ENCODE data around the gene LRRC36. TPM values are rescaled to one million over a fixed set of nuclear protein-coding genes. Genes with fewer than 3 reads are reported as not detected.

LRRC36 gene
- total RNA-seq, 1 experiment from 2014 or later = not detected

DNA sequence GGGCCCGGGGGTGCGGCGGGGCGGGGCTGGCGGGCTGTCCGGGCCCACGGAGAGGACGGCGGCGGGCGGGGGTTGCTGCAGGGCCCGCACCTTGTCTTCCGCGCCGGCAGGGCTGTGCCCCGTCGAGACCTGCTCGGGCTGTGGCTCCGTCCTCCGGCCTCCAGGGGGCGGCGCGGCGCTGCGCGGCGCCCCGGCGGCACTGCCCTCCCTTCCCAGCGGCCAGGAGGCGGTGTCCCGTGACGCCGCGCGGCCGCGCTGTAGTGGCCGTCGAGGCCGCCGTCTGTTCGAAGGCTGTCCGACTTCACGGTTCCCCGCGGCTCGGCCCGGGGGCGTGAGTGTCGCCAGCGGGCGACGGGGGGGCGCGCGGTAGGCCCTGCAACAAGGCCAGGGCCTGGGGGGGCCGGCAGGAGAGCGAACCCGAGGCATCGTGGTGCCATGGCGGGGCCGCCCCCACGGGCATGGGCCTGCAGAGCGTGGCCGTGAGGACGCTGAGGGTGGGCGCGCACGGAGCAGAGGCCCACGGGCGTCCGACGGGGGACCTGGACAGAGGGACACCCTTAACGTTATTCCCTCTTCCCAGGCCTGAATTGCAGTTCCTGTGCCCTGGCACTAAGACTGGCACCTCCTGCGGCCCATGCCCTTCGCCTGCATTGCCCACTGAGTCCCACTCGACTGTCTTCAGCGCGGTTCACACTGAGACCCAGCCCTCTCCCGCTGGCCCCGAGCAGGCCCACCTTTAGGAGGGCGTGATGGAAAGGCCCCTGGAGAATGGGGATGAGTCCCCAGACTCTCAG lies 47.1 kb upstream of the LRRC36 start, which contains the start of gene PLEKHG4:
TSS of gene PLEKHG4 (plus strand) at position 237 of the 794 bp plus-strand sequence. CDS start at position 750, 513 bp downstream.
- Histone ChIP-seq H3K79me2 (ENCODE audit: low read depth) (peaks cover 23% of the 10 kb centered on the region; the same call in 1 of the 2 replicates), H3K36me3 (ENCODE audit: low read depth) (peaks cover 5% of the 10 kb centered on the region; the same call in 1 of the 2 replicates), H3F3A (ENCODE audit: insufficient read depth, low read depth) (peaks cover 38% of the 10 kb centered on the region), H3K4me2 (peak within 1 kb of the TSS; percentile 93), H3K9me3 (ENCODE audit: insufficient read depth, low read depth) (no peaks in the 10 kb centered on the region), H3K27me3 (ENCODE audit: insufficient read depth, low read depth) (no peaks in the 10 kb centered on the region), H2AFZ (peak within 1 kb of the TSS; percentile 78), H3K9me2 (ENCODE audit: insufficient read depth) (no peaks in the 10 kb centered on the region), H3K27ac (peak within 1 kb of the TSS; percentile 65; the same call in 1 of the 2 replicates), H3K4me1 (replicated peaks; ENCODE audit: insufficient read depth) (peaks cover 28% of the 10 kb centered on the region), H4K20me1 (ENCODE audit: insufficient read depth) (no peaks in the 10 kb centered on the region), H3K4me3 (peak within 1 kb of the TSS; percentile 75)
- BruUV-seq (replicated peaks) = TSS peak; percentile 31
- TF ChIP-seq EZH2 (IDR thresholded peaks at IDR 0.05; ENCODE audit: low read depth) = no peak
- TF ChIP-seq, protein P1, sequence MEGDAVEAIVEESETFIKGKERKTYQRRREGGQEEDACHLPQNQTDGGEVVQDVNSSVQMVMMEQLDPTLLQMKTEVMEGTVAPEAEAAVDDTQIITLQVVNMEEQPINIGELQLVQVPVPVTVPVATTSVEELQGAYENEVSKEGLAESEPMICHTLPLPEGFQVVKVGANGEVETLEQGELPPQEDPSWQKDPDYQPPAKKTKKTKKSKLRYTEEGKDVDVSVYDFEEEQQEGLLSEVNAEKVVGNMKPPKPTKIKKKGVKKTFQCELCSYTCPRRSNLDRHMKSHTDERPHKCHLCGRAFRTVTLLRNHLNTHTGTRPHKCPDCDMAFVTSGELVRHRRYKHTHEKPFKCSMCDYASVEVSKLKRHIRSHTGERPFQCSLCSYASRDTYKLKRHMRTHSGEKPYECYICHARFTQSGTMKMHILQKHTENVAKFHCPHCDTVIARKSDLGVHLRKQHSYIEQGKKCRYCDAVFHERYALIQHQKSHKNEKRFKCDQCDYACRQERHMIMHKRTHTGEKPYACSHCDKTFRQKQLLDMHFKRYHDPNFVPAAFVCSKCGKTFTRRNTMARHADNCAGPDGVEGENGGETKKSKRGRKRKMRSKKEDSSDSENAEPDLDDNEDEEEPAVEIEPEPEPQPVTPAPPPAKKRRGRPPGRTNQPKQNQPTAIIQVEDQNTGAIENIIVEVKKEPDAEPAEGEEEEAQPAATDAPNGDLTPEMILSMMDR (conservative IDR thresholded peaks at IDR 0.05) = peak; percentile 56; the same call in 1 of the 2 replicates
- DNase-seq = peak; percentile 58 to 78
- intact Hi-C loops (cut with micrococcal nuclease; ENCODE audit: unreplicated experiment) = loop anchor here (1.0 to 5.0 kb wide), 4 partner anchors 58 to 188 kb away; partner anchors contain the start of gene ZDHHC1
- ChIA-PET POLR2A (ENCODE audit: unreplicated experiment) (interaction anchor here (0.6 kb wide), 1 partner anchor 21 kb away, joined by 3 read pairs; no protein-coding TSS in a partner anchor), CTCF (interaction anchor here (0.7 to 2.4 kb wide), 7 partner anchors 9 to 309 kb away, joined by 3 to 11 read pairs (median 6); no protein-coding TSS in a partner anchor)

- Histone ChIP-seq H3K36me3 (ENCODE audit: low read depth) (peaks cover 2% of the 10 kb centered on the region; the same call in 1 of the 2 replicates), H3K9me3 (ENCODE audit: insufficient read depth, low read depth) (no peaks in the 10 kb centered on the region), H3F3A (ENCODE audit: insufficient read depth, low read depth) (peaks cover 38% of the 10 kb centered on the region), H3K4me2 (peak overlapping the region; percentile 93), H2AFZ (no peak overlapping the region), H3K9me2 (ENCODE audit: insufficient read depth) (no peaks in the 10 kb centered on the region), H3K79me2 (ENCODE audit: low read depth) (peaks cover 23% of the 10 kb centered on the region; the same call in 1 of the 2 replicates), H3K4me1 (replicated peaks; ENCODE audit: insufficient read depth) (peaks cover 31% of the 10 kb centered on the region), H3K27ac (no peak overlapping the region), H4K20me1 (ENCODE audit: insufficient read depth) (no peaks in the 10 kb centered on the region), H3K4me3 (peak overlapping the region; percentile 75; the same call in 1 of the 2 replicates), H3K27me3 (ENCODE audit: insufficient read depth, low read depth) (no peaks in the 10 kb centered on the region)
- POLR2A ChIA-PET (ENCODE audit: unreplicated experiment) = interaction anchor here (0.6 kb wide), 2 partner anchors 9 to 33 kb away, joined by 3 to 6 read pairs; partner anchors contain the start of gene FHOD1
- intact Hi-C loops (cut with micrococcal nuclease; ENCODE audit: unreplicated experiment) = no loop called here
- no TSS peak for BruUV-seq (replicated peaks)
- no peak for DNase-seq
- CTCF ChIA-PET = interaction anchor here (0.7 to 0.9 kb wide), 3 partner anchors 21 to 310 kb away, joined by 3 to 6 read pairs (median 6); no protein-coding TSS in a partner anchor
- TF ChIP-seq, protein P1 (conservative IDR thresholded peaks at IDR 0.05) = no peak
- TF ChIP-seq EZH2 (IDR thresholded peaks at IDR 0.05; ENCODE audit: low read depth) = no peak
Measured at GRCh38 chr16:67280090-67281015, 46.3 kb upstream of the LRRC36 start.
